GM15510 (cell line): ENCODE measurements around the gene CD2BP2.

Experiments used
- POLR2A ChIP-seq: IDR thresholded peaks from 3 replicates; pipeline ENCODE4 v1.6.1; 2011; ENCODE audit warnings: borderline replicate concordance; ENCODE audit not compliant: insufficient read length; ENCODE audit errors: extremely low read depth

Gene CD2BP2

DNA sequence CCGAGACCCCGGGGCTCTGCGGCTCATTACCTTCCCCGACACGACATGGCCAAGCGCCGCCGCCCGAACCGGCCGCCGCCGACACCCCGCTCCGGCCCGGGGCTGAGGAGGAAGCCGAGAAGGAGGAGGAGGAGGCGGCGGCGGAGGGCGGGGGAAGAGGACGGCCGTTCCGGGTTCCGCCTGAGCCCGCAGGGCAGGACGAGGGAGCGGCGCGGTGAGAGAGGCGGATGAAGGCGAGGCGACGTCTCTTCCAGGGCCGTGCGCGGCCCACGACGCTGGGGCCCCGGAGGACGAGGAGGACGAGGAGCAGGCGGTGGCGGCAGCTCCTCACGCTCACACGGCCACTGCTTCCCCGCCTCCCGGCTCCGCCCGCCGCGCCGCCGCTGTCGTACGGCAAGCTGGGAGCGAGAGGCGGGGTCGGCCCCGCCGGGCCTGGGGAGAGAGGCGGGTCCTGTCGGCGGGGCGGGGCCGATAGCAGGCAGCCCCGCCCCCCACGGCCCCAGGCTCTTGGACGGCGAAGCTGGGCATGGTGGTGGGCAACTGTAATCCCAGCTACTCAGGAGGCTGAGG, 20.0 kb downstream of the CD2BP2 start:
- peak; percentile 59 for TF ChIP-seq POLR2A

DNA sequence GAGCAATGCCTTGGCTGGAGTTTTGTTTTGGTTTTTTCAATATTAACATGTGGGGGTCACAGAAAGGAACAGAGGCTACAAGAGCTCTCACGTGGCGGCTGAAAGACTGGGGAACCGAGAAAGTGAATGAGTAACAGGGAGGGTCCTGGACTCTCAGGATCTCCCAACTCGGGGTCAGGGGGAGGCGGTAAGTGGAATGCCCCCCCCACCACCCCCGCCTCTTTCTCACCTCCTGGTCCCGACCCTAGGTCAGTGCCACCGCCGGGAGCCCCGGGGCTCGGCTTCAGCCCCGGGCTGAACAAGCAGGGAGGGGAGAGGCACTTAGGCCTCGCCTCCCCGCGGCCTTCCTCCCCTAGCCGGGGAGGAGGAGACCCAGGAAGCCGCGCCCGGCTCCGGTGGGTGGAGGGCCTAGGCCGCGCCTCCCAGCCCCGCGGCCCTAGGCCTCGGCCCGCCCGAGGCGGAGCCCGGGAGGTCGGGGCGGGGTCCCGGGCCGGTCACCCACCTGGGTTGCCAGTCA, 20.6 kb downstream of the CD2BP2 start:
- peak; percentile 22 for TF ChIP-seq POLR2A
